Kidney epithelial cell (primary cell): ENCODE measurements around the gene ARHGAP22. TPM values are rescaled to one million over a fixed set of nuclear protein-coding genes. Genes with fewer than 3 reads are reported as not detected.

Experiments
- DNase-seq: peaks from one replicate; pipeline ENCODE4 v3.0.0-alpha.2; 2010; ENCODE audit warnings: low read depth
- H3K27me3 ChIP-seq: 2 replicates; pipeline ENCODE4 v1.6.0; 2011; ENCODE audit warnings: low read length; ENCODE audit not compliant: control insufficient read depth, insufficient read depth
- H3K36me3 ChIP-seq: 2 replicates; pipeline ENCODE4 v1.5.1; 2011; ENCODE audit warnings: low read length; ENCODE audit not compliant: control insufficient read depth, insufficient read depth
- H3K4me3 ChIP-seq: 2 replicates; pipeline ENCODE4 v1.5.1; 2011; ENCODE audit warnings: low read depth, mild to moderate bottlenecking, control low read depth, low read length
- CTCF ChIP-seq: IDR thresholded peaks from 2 replicates; pipeline ENCODE4 v1.5.1; 2011; ENCODE audit warnings: mild to moderate bottlenecking, moderate library complexity, low read length, control low read depth, inconsistent platforms; ENCODE audit not compliant: insufficient read depth, poor library complexity, severe bottlenecking
- total RNA-seq: library from RNA; depleted of rRNA; stranded (reverse); fragments of >200 nt; gene quantifications from 2 replicates; pipeline ENCODE4 v1.2.3, GENCODE V29; 2015

Gene ARHGAP22
- total RNA-seq, 1 donor from 2014 or later, result 7.0 TPM

- no peak for DNase-seq
- TF ChIP-seq CTCF, result no peak
- no peaks in the 10 kb centered on the region for H3K36me3 ChIP-seq
- H3K27me3 ChIP-seq, result no peaks in the 10 kb centered on the region
- H3K4me3 ChIP-seq, result no peak overlapping the region
Measured at GRCh38 chr10:48555310-48556042, 49.4 kb downstream of the ARHGAP22 start.

GRCh38 chr10:48554656-48555055 is 50.2 kb downstream of the ARHGAP22 start:
- H3K4me3 ChIP-seq, result no peak overlapping the region
- no peak for DNase-seq
- no peaks in the 10 kb centered on the region for H3K36me3 ChIP-seq
- TF ChIP-seq CTCF, result no peak
- H3K27me3 ChIP-seq, result no peaks in the 10 kb centered on the region

GRCh38 chr10:48554246-48554645 is 50.6 kb downstream of the ARHGAP22 start:
- no peaks in the 10 kb centered on the region for H3K27me3 ChIP-seq
- no peak for TF ChIP-seq CTCF
- no peak for DNase-seq
- H3K4me3 ChIP-seq, result no peak overlapping the region
- H3K36me3 ChIP-seq, result no peaks in the 10 kb centered on the region

GRCh38 chr10:48552946-48553564 is 51.8 kb downstream of the ARHGAP22 start:
- TF ChIP-seq CTCF, result no peak
- DNase-seq, result no peak
- H3K36me3 ChIP-seq, result no peaks in the 10 kb centered on the region
- no peaks in the 10 kb centered on the region for H3K27me3 ChIP-seq
- no peak overlapping the region for H3K4me3 ChIP-seq

GRCh38 chr10:48551861-48552591 is 52.8 kb downstream of the ARHGAP22 start:
- Histone ChIP-seq H3K27me3 (no peaks in the 10 kb centered on the region), H3K36me3 (peaks cover 1% of the 10 kb centered on the region), H3K4me3 (no peak overlapping the region)
- DNase-seq, result no peak
- peak; percentile 56 for TF ChIP-seq CTCF
